ENCODE measurements around the gene NR6A1. TPM values are rescaled to one million over a fixed set of nuclear protein-coding genes. Genes with fewer than 3 reads are reported as not detected.

NR6A1 gene
- total RNA-seq, 1 experiment from 2014 or later: 99.3 TPM

- H3K4me1 ChIP-seq (ENCODE audit: insufficient read depth, low read length): no peaks in the 10 kb centered on the region
- H3K9me3 Mint-ChIP-seq: no peaks in the 10 kb centered on the region; a peak in 1 of 5 replicates
- H2AFZ ChIP-seq (ENCODE audit: low read length): no peak overlapping the region
- H3K27me3 ChIP-seq (ENCODE audit: insufficient read depth, low read length): peaks cover 19% of the 10 kb centered on the region
- no peak overlapping the region for H2AK5ac ChIP-seq (ENCODE audit: insufficient read length, low read length)
- no peak overlapping the region for H2BK120ac ChIP-seq (ENCODE audit: low read depth, low read length, poor library complexity, severe bottlenecking)
- no peaks in the 10 kb centered on the region for H3K9me3 ChIP-seq (ENCODE audit: control insufficient read depth, low read depth, low read length)
- no peak overlapping the region; the same call in 1 of the 2 replicates for H3K14ac ChIP-seq (ENCODE audit: insufficient read depth, low read length)
- TF ChIP-seq, protein P1, sequence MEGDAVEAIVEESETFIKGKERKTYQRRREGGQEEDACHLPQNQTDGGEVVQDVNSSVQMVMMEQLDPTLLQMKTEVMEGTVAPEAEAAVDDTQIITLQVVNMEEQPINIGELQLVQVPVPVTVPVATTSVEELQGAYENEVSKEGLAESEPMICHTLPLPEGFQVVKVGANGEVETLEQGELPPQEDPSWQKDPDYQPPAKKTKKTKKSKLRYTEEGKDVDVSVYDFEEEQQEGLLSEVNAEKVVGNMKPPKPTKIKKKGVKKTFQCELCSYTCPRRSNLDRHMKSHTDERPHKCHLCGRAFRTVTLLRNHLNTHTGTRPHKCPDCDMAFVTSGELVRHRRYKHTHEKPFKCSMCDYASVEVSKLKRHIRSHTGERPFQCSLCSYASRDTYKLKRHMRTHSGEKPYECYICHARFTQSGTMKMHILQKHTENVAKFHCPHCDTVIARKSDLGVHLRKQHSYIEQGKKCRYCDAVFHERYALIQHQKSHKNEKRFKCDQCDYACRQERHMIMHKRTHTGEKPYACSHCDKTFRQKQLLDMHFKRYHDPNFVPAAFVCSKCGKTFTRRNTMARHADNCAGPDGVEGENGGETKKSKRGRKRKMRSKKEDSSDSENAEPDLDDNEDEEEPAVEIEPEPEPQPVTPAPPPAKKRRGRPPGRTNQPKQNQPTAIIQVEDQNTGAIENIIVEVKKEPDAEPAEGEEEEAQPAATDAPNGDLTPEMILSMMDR (conservative IDR thresholded peaks at IDR 0.05): no peak
- DNase-seq: no peak
- H3K9ac ChIP-seq (ENCODE audit: extremely low read depth, insufficient read length, low read length): no peak overlapping the region
- H2BK5ac ChIP-seq (ENCODE audit: insufficient read length, low read length): no peak overlapping the region
- H4K5ac ChIP-seq (ENCODE audit: insufficient read length, low read depth, low read length): no peak overlapping the region
- no peak overlapping the region; a peak in 1 of 7 replicates for H3K27ac Mint-ChIP-seq
- H3K79me1 ChIP-seq (ENCODE audit: insufficient read depth, low read depth, low read length, poor library complexity, severe bottlenecking): no peaks in the 10 kb centered on the region
- no peak overlapping the region for H2BK12ac ChIP-seq (ENCODE audit: insufficient read length, low read depth, low read length)
- H3K4me3 Mint-ChIP-seq: no peak overlapping the region
- no peak overlapping the region for H2BK20ac ChIP-seq (ENCODE audit: low read depth, low read length, poor library complexity, severe bottlenecking)
- H3K27ac ChIP-seq (ENCODE audit: insufficient read length, low read depth, low read length): no peak overlapping the region
- H3K4me2 ChIP-seq (ENCODE audit: insufficient read depth, insufficient read length, low read length): no peak overlapping the region
- H3K56ac ChIP-seq (ENCODE audit: insufficient read length, low read depth, low read length): no peak overlapping the region
- H4K91ac ChIP-seq (ENCODE audit: insufficient read length, low read depth, low read length): no peak overlapping the region
- no CpG with 5 or more reads among the region's 15 CpGs for WGBS (ENCODE audit: extremely low coverage, insufficient read length, low lambda C conversion rate)
- H4K20me1 ChIP-seq (ENCODE audit: control insufficient read depth, insufficient read depth, insufficient read length): no peaks in the 10 kb centered on the region
- no peak overlapping the region for H4K8ac ChIP-seq (replicated peaks; ENCODE audit: insufficient read length, low read depth, low read length)
- no peak overlapping the region for H3K18ac ChIP-seq (ENCODE audit: insufficient read length, low read depth, low read length)
- no peaks in the 10 kb centered on the region for H3K36me3 Mint-ChIP-seq (ENCODE audit: insufficient read depth in 1 of 3, low read depth in 3 of 3)
- H3K4ac ChIP-seq (ENCODE audit: low read depth, low read length): no peak overlapping the region
- H3T11ph ChIP-seq (ENCODE audit: low read length): no peak overlapping the region
- H2BK15ac ChIP-seq (ENCODE audit: low read depth, low read length): no peak overlapping the region
- H3K23me2 ChIP-seq (ENCODE audit: insufficient read length, low read depth, low read length, poor library complexity, severe bottlenecking): no peaks in the 10 kb centered on the region
- H3K4me1 Mint-ChIP-seq: peaks cover 0 to 27% of the 10 kb centered on the region in 2 experiments; a peak in 2 of 4 replicates
- peaks cover 51% of the 10 kb centered on the region for H3K27me3 Mint-ChIP-seq (ENCODE audit: low read depth)
- no peak overlapping the region for H3K23ac ChIP-seq (ENCODE audit: insufficient read length, low read depth, low read length)
- no peaks in the 10 kb centered on the region for H3K79me2 ChIP-seq (ENCODE audit: insufficient read depth, low read length)
Observed at GRCh38 chr9:124498499-124499146, 272.5 kb downstream of the NR6A1 start.

Measured in H9 (cell line).